Pancreas (tissue), 10 donors: ENCODE data around the gene TMEM187. TPM values are rescaled to one million over a fixed set of nuclear protein-coding genes. Genes with fewer than 3 reads are reported as not detected.

Source experiments
- ATAC-seq, 4 donors: fragments of 200-7000 bp; cut with Tn5 transposase; one replicate each; pipeline versions ENCODE4 v1.8.0 to v1.9.1; 2020; ENCODE audit warnings: mild to moderate bottlenecking in 4 of 4, moderate library complexity in 4 of 4
- DNase-seq, 6 donors: peaks; one replicate each; pipeline ENCODE4 v3.0.0-alpha.2; 2020
- FAIRE-seq: peaks from 2 replicates; lab custom pipeline; 2012; peaks lifted over from hg19 to GRCh38; lab: Jason Lieb, UNC
- H3K27ac ChIP-seq, 4 donors: fragments of 200-600 bp; sonication (generic); 1 replicate in 3 of 4; 2 replicates in 1 of 4; pipeline versions ENCODE4 v1.5.0 to v1.8.0; 2020
- H3K27me3 ChIP-seq, 4 donors: fragments of 200-600 bp; one replicate each; pipeline ENCODE4 v1.8.0; 2021
- H3K36me3 ChIP-seq, 3 donors: fragments of 200-600 bp; sonication (generic) in 1 of 3; one replicate each; pipeline versions ENCODE4 v1.5.0 to v1.8.0; 2020 to 2021
- H3K4me1 ChIP-seq, 3 donors: fragments of 200-600 bp; one replicate each; pipeline ENCODE4 v1.8.0; 2021
- H3K4me3 ChIP-seq, 4 donors: fragments of 200-600 bp; sonication (generic) in 2 of 4; one replicate each; pipeline versions ENCODE4 v1.5.0 to v1.8.0; 2020 to 2021
- H3K9me3 ChIP-seq, 4 donors: fragments of 200-600 bp; one replicate each; pipeline ENCODE4 v1.8.0; 2021
- WGBS, 2 donors: extraction: QIAGEN DNeasy Blood & Tissue Kit; methylation state at CpG; one replicate each; pipeline ENCODE4 v1.1.7; 2013; 5-methylcytosine and 5-hydroxymethylcytosine counted together
- intact Hi-C, 3 donors: fragments of 100-400 bp; cut with DNase I; formaldehyde crosslinking; loops; one replicate each; pipeline versions ENCODE4 v1.11.1 to v1.14.2; 2022
- polyA plus RNA-seq, 2 donors: library from polyadenylated mRNA; stranded (reverse); fragments of 200-250 nt; gene quantifications; one replicate each; pipeline ENCODE4 v1.2.3, GENCODE V29; 2013
- total RNA-seq, 6 donors: library from RNA; stranded (reverse); fragmentation: NEBNext Ultra II Directional in 4 of 6; extraction: Animal tissue kit (Norgen Biotek cat#: 25700) in 4 of 6; gene quantifications; one replicate each; pipeline versions ENCODE4 v1.2.1 to v1.2.4, GENCODE V29; 2021 to 2023
- TF ChIP-seq, protein P1 (sequence below), 4 donors: fragments of 200-600 bp; sonication (generic) in 3 of 4; IDR thresholded peaks; one replicate each; pipeline versions ENCODE4 v1.5.0 to v1.8.0; 2021; ENCODE audit warnings: antibody characterized with exemption in 4 of 4
- donor health status: healthy with polysubstance abuse.
- donor health status: DM: no; HTN: no; CAD: no; lungs with moderate emphysema.
- donor health status: DM: no; HTN: no; CAD: no.
- donor health status: control.
- donor health status: control.
- donor health status: Bipolar disorder and iron deficiency.
- donor health status: DM: yes; HTN: yes; CAD: no.
- donor health status: DM: no; HTN: no; CAD: no.
- donor health status: DM: no; HTN: no; CAD: no.
- donor health status: DM: yes; HTN: yes; CAD: no.

TMEM187 gene
- total and polyA plus RNA-seq, 8 donors = 5.2 to 12.4 (median 8.3) TPM

DNA sequence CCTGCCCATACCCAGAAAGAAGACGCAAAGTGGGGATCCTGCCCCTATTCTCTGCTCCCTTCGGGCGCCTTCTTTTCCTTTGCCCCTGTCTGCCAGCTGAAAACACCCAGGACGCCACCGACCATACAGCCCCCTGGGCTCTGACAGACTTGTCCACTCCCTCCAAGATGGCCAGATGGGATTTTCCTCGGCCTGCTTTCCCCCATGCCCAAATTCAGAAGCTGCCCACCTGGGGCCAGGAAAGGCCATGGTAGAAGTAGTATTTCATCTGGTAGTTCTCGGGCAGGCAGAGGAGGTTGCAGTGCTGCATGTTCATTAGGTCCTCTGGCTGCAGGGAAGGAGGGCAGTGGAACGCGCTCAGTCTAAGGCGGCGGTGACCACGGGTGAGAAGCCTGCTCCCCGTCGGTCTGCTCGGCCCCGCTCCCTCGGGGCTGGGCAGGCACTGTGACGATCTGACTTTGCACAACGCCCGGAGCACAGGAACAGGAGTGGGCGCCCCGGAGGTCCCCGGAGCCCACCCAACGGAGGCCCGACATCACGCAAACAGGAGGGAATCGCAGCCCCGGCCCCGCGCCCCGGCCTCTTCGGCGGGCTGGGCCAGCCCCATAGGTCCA, 38.3 kb upstream of the TMEM187 start:
- ATAC-seq (peak in 3 of 4 donors; percentile 7 to 24 (median 10)), FAIRE-seq (no peak), DNase-seq (peak in 1 of 6 donors; percentile 72)
- H3K27ac ChIP-seq = no peak overlapping the region
- no peaks in the 10 kb centered on the region for H3K27me3 ChIP-seq
- peak overlapping the region; percentile 57 to 77 (median 68) for H3K4me3 ChIP-seq
- TF ChIP-seq, protein P1, sequence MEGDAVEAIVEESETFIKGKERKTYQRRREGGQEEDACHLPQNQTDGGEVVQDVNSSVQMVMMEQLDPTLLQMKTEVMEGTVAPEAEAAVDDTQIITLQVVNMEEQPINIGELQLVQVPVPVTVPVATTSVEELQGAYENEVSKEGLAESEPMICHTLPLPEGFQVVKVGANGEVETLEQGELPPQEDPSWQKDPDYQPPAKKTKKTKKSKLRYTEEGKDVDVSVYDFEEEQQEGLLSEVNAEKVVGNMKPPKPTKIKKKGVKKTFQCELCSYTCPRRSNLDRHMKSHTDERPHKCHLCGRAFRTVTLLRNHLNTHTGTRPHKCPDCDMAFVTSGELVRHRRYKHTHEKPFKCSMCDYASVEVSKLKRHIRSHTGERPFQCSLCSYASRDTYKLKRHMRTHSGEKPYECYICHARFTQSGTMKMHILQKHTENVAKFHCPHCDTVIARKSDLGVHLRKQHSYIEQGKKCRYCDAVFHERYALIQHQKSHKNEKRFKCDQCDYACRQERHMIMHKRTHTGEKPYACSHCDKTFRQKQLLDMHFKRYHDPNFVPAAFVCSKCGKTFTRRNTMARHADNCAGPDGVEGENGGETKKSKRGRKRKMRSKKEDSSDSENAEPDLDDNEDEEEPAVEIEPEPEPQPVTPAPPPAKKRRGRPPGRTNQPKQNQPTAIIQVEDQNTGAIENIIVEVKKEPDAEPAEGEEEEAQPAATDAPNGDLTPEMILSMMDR (IDR thresholded peaks at IDR 0.05) = no peak
- H3K4me1 ChIP-seq = peaks cover 0 to 1% (median 1%) of the 10 kb centered on the region in 3 donors
- no peaks in the 10 kb centered on the region for H3K9me3 ChIP-seq
- no peaks in the 10 kb centered on the region for H3K36me3 ChIP-seq
- intact Hi-C loops = loop anchor here in 1 of 3 donors (10.0 kb wide), 1 partner anchor 59 kb away; no protein-coding TSS in a partner anchor
- WGBS, 2 donors = 3 to 11% methylated on average over 24 to 33 of the region's 33 CpGs

DNA sequence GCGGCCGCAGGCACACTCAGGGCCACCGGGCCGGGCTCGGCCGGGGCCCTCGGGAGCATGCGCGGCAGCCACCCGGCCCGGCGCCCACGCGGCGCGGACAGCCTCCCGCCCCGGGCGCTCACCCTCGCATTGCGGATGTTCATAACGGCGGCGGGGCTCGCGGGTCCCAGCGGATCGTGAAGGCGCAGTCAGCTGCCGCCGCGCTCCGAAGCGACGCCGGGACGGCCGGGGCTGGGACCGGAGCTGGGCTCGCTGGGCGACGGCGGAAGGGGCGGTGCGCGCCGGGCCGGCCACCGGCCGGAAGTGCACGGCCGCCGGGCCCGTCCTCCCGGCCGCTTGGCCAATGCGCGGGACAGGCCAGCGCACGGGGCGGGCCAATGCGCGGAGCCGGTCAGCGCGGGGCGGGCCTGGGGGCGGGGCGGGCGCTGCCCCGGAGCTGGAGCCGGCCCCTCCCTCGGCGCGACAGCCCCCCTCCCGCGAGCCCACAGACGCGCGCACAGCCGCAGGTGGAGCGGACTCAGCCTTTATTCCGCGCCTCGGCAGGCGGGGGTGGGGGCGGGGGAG, 37.7 kb upstream of the TMEM187 start, which contains the start of gene NAA10:
NAA10 (minus strand) TSS at position 276 of the 564 bp plus-strand sequence; CDS start at position 143, 133 bp downstream.
- TF ChIP-seq, protein P1 (IDR thresholded peaks at IDR 0.05) = no peak
- Histone ChIP-seq H3K4me1 (no peaks in the 10 kb centered on the region), H3K9me3 (no peaks in the 10 kb centered on the region), H3K36me3 (no peaks in the 10 kb centered on the region), H3K4me3 (peak within 1 kb of the TSS; percentile 57 to 77 (median 68)), H3K27ac (no peak within 1 kb of the TSS), H3K27me3 (no peaks in the 10 kb centered on the region)
- DNase-seq (peak; percentile 71 to 87 (median 82)), ATAC-seq (peak; percentile 96 to 98 (median 97)), FAIRE-seq (no peak)
- 0 to 9% methylated on average over 42 to 73 of the region's 87 CpGs for WGBS, 2 donors
- intact Hi-C loops = loop anchor here in 1 of 3 donors (10.0 kb wide), 1 partner anchor 60 kb away; no protein-coding TSS in a partner anchor

DNA sequence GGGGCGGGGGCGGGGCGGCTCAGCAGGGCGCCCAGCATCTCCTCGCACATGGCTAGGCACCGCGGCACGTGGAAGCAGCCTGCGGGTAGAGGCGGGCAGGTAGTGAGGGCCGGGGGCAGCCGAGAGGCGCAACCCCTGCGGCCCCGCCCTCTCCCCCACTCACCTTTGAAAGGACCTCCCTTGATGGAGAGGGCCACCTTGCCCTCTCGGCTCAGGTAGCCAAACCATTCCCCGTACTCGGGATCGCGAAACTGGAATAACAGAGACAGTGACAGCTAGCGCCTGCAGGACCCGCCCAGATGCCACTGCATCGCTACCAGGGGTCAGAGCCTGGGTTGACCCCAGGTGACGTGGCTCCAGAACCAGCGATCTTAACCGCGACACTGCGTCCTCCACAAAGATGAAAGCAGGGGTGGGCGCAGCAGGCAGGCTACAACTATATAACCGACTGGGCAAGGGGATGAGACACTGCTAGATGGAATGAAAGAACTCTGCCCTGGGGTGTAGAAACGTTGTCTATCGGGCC, 37.2 kb upstream of the TMEM187 start:
- DNase-seq = no peak
- peak in 3 of 4 donors; percentile 4 to 21 (median 18) for ATAC-seq
- TF ChIP-seq, protein P1 (IDR thresholded peaks at IDR 0.05) = no peak
- 6 to 15% methylated on average over 26 of the region's 32 CpGs for WGBS, 2 donors
- Histone ChIP-seq H3K9me3 (no peaks in the 10 kb centered on the region), H3K4me3 (peak overlapping the region; percentile 23 to 77 (median 68)), H3K4me1 (no peaks in the 10 kb centered on the region), H3K36me3 (no peaks in the 10 kb centered on the region), H3K27ac (no peak overlapping the region), H3K27me3 (no peaks in the 10 kb centered on the region)
- FAIRE-seq = no peak
- intact Hi-C loops = loop anchor here in 1 of 3 donors (10.0 kb wide), 1 partner anchor 61 kb away; no protein-coding TSS in a partner anchor

DNA sequence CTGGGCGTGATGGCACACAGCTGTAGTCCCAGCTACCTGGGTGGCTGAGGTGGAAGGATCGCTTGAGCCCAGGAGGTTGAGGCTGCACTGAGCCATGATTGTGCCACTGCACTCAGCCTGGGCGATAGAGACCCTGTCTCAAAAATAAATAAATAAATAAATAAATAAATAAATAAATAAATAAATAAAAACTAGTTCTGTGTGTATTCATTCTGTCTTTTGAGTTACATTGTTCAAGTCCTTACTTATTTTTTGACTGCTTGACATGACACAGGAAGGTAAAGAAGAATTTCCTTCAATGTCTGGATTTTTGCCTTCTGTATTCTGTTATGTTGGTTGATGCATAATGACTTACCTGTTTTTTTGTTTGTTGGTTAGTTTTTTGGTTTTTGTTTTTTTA, 35.5 kb upstream of the TMEM187 start:
- 89 to 92% methylated on average over 3 of the region's 3 CpGs for WGBS, 2 donors

More for the DNA sequence above, 35.5 kb upstream of the TMEM187 start:
- H3K4me1 ChIP-seq = no peaks in the 10 kb centered on the region
- no peaks in the 10 kb centered on the region for H3K9me3 ChIP-seq
- no peaks in the 10 kb centered on the region for H3K36me3 ChIP-seq
- TF ChIP-seq, protein P1 (IDR thresholded peaks at IDR 0.05) = no peak
- no peaks in the 10 kb centered on the region for H3K27me3 ChIP-seq
- ATAC-seq (no peak), DNase-seq (no peak), FAIRE-seq (no peak)
- H3K27ac ChIP-seq = no peak overlapping the region
- H3K4me3 ChIP-seq = no peak overlapping the region
- intact Hi-C loops = loop anchor here in 1 of 3 donors (10.0 kb wide), 1 partner anchor 62 kb away; no protein-coding TSS in a partner anchor
